Heart left ventricle (tissue), 16 donors: Measurements from ENCODE around the gene TAS2R46. TPM values are rescaled to one million over a fixed set of nuclear protein-coding genes. Genes with fewer than 3 reads are reported as not detected.
"Not testable (repeated sequence)": the region's sequence is repeated elsewhere in the genome, so short reads cannot be mapped to it uniquely, and the experiment has no call there.

Experiments used
- ATAC-seq, 4 donors: fragments of 200-7000 bp; cut with Tn5 transposase; one replicate each; pipeline ENCODE4 v1.9.1; 2020 to 2022; ENCODE audit warnings: moderate library complexity in 4 of 4, mild to moderate bottlenecking in 3 of 4, moderate number of reproducible peaks in 1 of 4
- DNase-seq, 5 donors: peaks; one replicate each; pipeline ENCODE4 v3.0.0-alpha.2; 2020
- H3K27ac ChIP-seq, 12 donors: fragments of 200-600 bp; sonication (generic) in 4 of 12; one replicate each; pipeline versions ENCODE4 v1.5.0 to v1.8.0; 2016 to 2022; ENCODE audit warnings: mild to moderate bottlenecking in 2 of 12
- H3K27me3 ChIP-seq, 9 donors: fragments of 200-600 bp; sonication (generic) in 2 of 9; one replicate each; pipeline versions ENCODE4 v1.5.1 to v1.8.0; 2016 to 2022; ENCODE audit warnings: mild to moderate bottlenecking in 3 of 9
- H3K36me3 ChIP-seq, 9 donors: fragments of 200-600 bp; sonication (generic) in 2 of 9; one replicate each; pipeline versions ENCODE4 v1.5.0 to v1.8.0; 2018 to 2022; ENCODE audit warnings: mild to moderate bottlenecking in 2 of 9
- H3K4me1 ChIP-seq, 12 donors: fragments of 200-600 bp; sonication (generic) in 4 of 12; one replicate each; pipeline versions ENCODE4 v1.5.0 to v1.8.0; 2016 to 2022; ENCODE audit warnings: mild to moderate bottlenecking in 3 of 12
- H3K4me3 ChIP-seq, 12 donors: fragments of 200-600 bp; sonication (generic) in 4 of 12; one replicate each; pipeline versions ENCODE4 v1.5.0 to v1.8.0; 2017 to 2022; ENCODE audit warnings: mild to moderate bottlenecking in 9 of 12, moderate library complexity in 4 of 12
- H3K9me3 ChIP-seq, 12 donors: fragments of 200-600 bp; sonication (generic) in 4 of 12; one replicate each; pipeline versions ENCODE4 v1.5.0 to v1.8.0; 2016 to 2022; ENCODE audit warnings: mild to moderate bottlenecking in 1 of 12
- CTCF ChIP-seq, 12 donors: fragments of 200-600 bp; sonication (generic) in 4 of 12; IDR thresholded peaks; one replicate each; pipeline versions ENCODE4 v1.5.0 to v1.8.0; 2018 to 2022; ENCODE audit warnings: antibody characterized with exemption in 12 of 12, mild to moderate bottlenecking in 5 of 12
- POLR2A ChIP-seq, 2 donors: fragments of 450-650 bp; IDR thresholded peaks; one replicate each; pipeline ENCODE4 v1.6.1; 2017; ENCODE audit warnings: antibody characterized with exemption in 2 of 2, mild to moderate bottlenecking in 2 of 2, moderate library complexity in 2 of 2
- WGBS, 4 donors: extraction: QIAGEN DNeasy Blood & Tissue Kit in 2 of 4; methylation state at CpG; one replicate each; pipeline versions ENCODE4 v1.1.5 to v1.1.7; 2013 to 2018; 5-methylcytosine and 5-hydroxymethylcytosine counted together
- intact Hi-C, 10 donors: fragments of 100-400 bp; cut with DNase I; formaldehyde crosslinking; loops; one replicate each; pipeline versions ENCODE4 v1.11.1 to v1.14.2; 2022
- polyA plus RNA-seq, 2 donors: library from polyadenylated mRNA; stranded (reverse); fragments of 200-250 nt; gene quantifications; one replicate each; pipeline ENCODE4 v1.2.3, GENCODE V29; 2013
- total RNA-seq, 9 donors: library from RNA; depleted of rRNA in 2 of 9; stranded (reverse); fragments of >200 nt in 2 of 9; fragmentation: NEBNext Ultra II Directional in 3 of 9; extraction: Animal tissue kit (Norgen Biotek cat#: 25700) in 3 of 9; gene quantifications; one replicate each; pipeline versions ENCODE4 v1.1.0 to v1.2.4, GENCODE V29; 2016 to 2023
- donor health status: ischemic (EF 13 %, LVEDD 7.1; RV severe dilation, severe dysfunction).
- donor health status: healthy with polysubstance abuse.
- donor health status: DM: no; HTN: yes; CAD: no.
- donor health status: DM: no; HTN: no; CAD: no.
- donor health status: ischemic (EF 25% LVEDD 6.9; RV normal size, moderate dysfunction).
- donor health status: ischemic (EF 25% LVEDD 5.7; RV mildly dilated, moderate dysfunction).
- donor health status: healthy.
- donor health status: DM: yes; HTN: yes; CAD: no.
- donor health status: ischemic (EF 35%, LVEDD 5.7; RV mildly dilated, moderate dysfunction).
- donor health status: nonischemic (EF 11% LVEDD 7.7; RV severe dilation, severe dysfunction).
- donor health status: DM: yes; HTN: yes; CAD: no.
- donor health status: PGD.
- donor health status: ischemic (EF 29% LVEDD 5.4; RV normal size, mild dysfunction).
- donor health status: nonischemic (EF 23%, LVEDD 6.1; RV moderate dilation, normal function).

TAS2R46 gene
- total and polyA plus RNA-seq, 11 donors = 0.37 to 1.6 (median 0.79) TPM; not detected in 6

GRCh38 chr12:11105546-11105945, 43.5 kb upstream of the TAS2R46 start:
- no peaks in the 10 kb centered on the region for H3K27me3 ChIP-seq
- no peak overlapping the region for H3K4me3 ChIP-seq
- peaks cover 0 to 4% (median 0%) of the 10 kb centered on the region in 9 donors for H3K36me3 ChIP-seq
- 44 to 67% (median 50%) methylated on average over 2 of the region's 2 CpGs for WGBS, 4 donors
- ATAC-seq (no peak), DNase-seq (no peak)
- H3K4me1 ChIP-seq = no peaks in the 10 kb centered on the region
- TF ChIP-seq POLR2A (IDR thresholded peaks at IDR 0.05) (no peak), CTCF (IDR thresholded peaks at IDR 0.05) (no peak)
- H3K27ac ChIP-seq = no peak overlapping the region
- H3K9me3 ChIP-seq = peaks cover 0 to 21% (median under 1%) of the 10 kb centered on the region in 12 donors
- intact Hi-C loops = loop anchor here in 1 of 10 donors (10.0 kb wide), 1 partner anchor 59 kb away; no protein-coding TSS in a partner anchor

GRCh38 chr12:11094910-11095309, 32.8 kb upstream of the TAS2R46 start:
- H3K27ac ChIP-seq, H3K9me3 ChIP-seq, H3K36me3 ChIP-seq, H3K4me1 ChIP-seq, H3K4me3 ChIP-seq, H3K27me3 ChIP-seq, DNase-seq, intact Hi-C loops, ATAC-seq: not testable (repeated sequence)
- no CpG with 5 or more reads among the region's 2 CpGs for WGBS, 4 donors

GRCh38 chr12:11092128-11092527, 30.0 kb upstream of the TAS2R46 start, which contains the start of gene TAS2R43:
TAS2R43 (minus strand) TSS chr12:11092313; CDS start chr12:11092229, 84 bp downstream.
- Histone ChIP-seq H3K36me3 (no peaks in the 10 kb centered on the region), H3K9me3 (no peaks in the 10 kb centered on the region), H3K27ac (no peak within 1 kb of the TSS), H3K27me3 (no peaks in the 10 kb centered on the region), H3K4me1 (peaks cover 0 to 4% (median 0%) of the 10 kb centered on the region in 12 donors), H3K4me3 (no peak within 1 kb of the TSS)
- intact Hi-C loops = no loop called here
- no peak for ATAC-seq
- no peak for DNase-seq
- 94 to 100% (median 97%) methylated on average over 3 to 6 of the region's 6 CpGs for WGBS, 4 donors
- no peak for TF ChIP-seq POLR2A (IDR thresholded peaks at IDR 0.05)
- TF ChIP-seq CTCF (IDR thresholded peaks at IDR 0.05) = no peak

- intact Hi-C loops = no loop called here
- TF ChIP-seq POLR2A (IDR thresholded peaks at IDR 0.05) = no peak
- no peak for TF ChIP-seq CTCF (IDR thresholded peaks at IDR 0.05)
- WGBS, 4 donors = 0 to 55% (median 49%) methylated on average over 1 to 5 of the region's 5 CpGs
- H3K9me3 ChIP-seq = peaks cover 0 to 1% (median 0%) of the 10 kb centered on the region in 12 donors
- DNase-seq (no peak), ATAC-seq (peak in 2 of 4 donors; percentile 62 to 80)
- no peak overlapping the region for H3K4me3 ChIP-seq
- H3K36me3 ChIP-seq = no peaks in the 10 kb centered on the region
- peaks cover 0 to 4% (median 0%) of the 10 kb centered on the region in 12 donors for H3K4me1 ChIP-seq
- H3K27me3 ChIP-seq = no peaks in the 10 kb centered on the region
- H3K27ac ChIP-seq = peak overlapping the region in 1 of 12 donors; percentile 22
These were observed 27.2 kb upstream of the TAS2R46 start for GRCh38 chr12:11089246-11089645.

- 79 to 84% (median 80%) methylated on average over 3 of the region's 3 CpGs; no CpG with 5 or more reads in 1 of the 4 donors for WGBS, 4 donors
- no peak overlapping the region for H3K27ac ChIP-seq
- ATAC-seq (no peak), DNase-seq (no peak)
- H3K9me3 ChIP-seq = peaks cover 0 to 20% (median 0%) of the 10 kb centered on the region in 12 donors
- no peaks in the 10 kb centered on the region for H3K36me3 ChIP-seq
- no peak for TF ChIP-seq POLR2A (IDR thresholded peaks at IDR 0.05)
- no peak for TF ChIP-seq CTCF (IDR thresholded peaks at IDR 0.05)
- H3K4me1 ChIP-seq = peaks cover 0 to 4% (median 0%) of the 10 kb centered on the region in 12 donors
- intact Hi-C loops = no loop called here
- H3K4me3 ChIP-seq = no peak overlapping the region
- H3K27me3 ChIP-seq = no peaks in the 10 kb centered on the region
These were observed 23.3 kb upstream of the TAS2R46 start for GRCh38 chr12:11085419-11085818.
